ENCODE data around the gene KIF16B. TPM values are rescaled to one million over a fixed set of nuclear protein-coding genes. Genes with fewer than 3 reads are reported as not detected.

The KIF16B gene
- total RNA-seq, 4 donors from 2014 or later, result 70.5 to 169 (median 80.2) TPM

GRCh38 chr20:16424780-16425179 lies 148.5 kb downstream of the KIF16B start:
- Histone ChIP-seq H3K36me3 (peaks cover 0 to 47% (median 2%) of the 10 kb centered on the region in 3 donors), H3K9me3 (no peaks in the 10 kb centered on the region), H3K27ac (no peak overlapping the region), H3K4me3 (no peak overlapping the region), H3K4me1 (no peaks in the 10 kb centered on the region), H3K27me3 (no peaks in the 10 kb centered on the region)
- DNase-seq, result no peak
- TF ChIP-seq POLR2A (IDR thresholded peaks at IDR 0.05), result no peak
- TF ChIP-seq, protein P1, sequence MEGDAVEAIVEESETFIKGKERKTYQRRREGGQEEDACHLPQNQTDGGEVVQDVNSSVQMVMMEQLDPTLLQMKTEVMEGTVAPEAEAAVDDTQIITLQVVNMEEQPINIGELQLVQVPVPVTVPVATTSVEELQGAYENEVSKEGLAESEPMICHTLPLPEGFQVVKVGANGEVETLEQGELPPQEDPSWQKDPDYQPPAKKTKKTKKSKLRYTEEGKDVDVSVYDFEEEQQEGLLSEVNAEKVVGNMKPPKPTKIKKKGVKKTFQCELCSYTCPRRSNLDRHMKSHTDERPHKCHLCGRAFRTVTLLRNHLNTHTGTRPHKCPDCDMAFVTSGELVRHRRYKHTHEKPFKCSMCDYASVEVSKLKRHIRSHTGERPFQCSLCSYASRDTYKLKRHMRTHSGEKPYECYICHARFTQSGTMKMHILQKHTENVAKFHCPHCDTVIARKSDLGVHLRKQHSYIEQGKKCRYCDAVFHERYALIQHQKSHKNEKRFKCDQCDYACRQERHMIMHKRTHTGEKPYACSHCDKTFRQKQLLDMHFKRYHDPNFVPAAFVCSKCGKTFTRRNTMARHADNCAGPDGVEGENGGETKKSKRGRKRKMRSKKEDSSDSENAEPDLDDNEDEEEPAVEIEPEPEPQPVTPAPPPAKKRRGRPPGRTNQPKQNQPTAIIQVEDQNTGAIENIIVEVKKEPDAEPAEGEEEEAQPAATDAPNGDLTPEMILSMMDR (IDR thresholded peaks at IDR 0.05), result no peak

DNA sequence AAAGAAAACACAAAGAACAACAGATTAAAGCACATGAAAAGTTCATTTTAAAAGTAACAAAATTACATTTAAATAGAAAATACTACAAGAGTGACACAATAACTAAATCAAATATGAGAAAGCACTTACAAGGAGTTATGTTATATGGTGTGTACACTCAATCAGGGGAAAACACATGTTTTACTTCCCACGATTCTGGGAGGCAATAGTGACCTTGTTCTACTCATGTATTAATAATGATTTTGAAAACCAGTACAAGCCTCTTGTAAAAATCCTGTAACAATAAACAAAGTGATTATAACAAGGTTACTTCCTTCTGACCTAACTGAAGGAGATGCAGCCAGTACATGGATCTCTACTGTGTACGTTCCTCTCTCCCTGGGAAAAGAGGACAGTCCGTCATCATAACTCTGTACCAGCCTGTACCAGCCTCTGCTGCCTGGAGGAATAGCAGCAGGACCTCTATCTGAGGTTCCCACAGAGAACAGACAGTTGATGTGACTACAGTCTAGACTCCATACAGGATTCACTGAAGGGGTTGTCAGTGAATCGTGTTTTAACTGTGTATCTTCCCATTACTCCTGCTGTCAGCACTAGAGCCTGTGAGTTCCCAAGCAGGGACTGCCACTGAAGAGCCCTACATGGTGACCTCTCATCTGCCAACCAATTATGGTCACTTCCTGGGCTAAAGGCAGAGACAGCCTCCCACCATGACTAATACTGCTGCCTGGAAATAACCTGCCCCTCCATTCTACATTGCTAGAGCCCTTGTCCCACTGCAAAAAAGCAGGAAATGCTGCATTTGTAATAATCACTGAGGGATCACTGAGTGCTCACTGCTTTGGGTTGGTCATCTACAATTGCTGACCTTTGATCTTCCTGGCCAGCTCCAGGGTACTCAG lies 149.7 kb downstream of the KIF16B start:
- no peak for DNase-seq
- no peaks in the 10 kb centered on the region for H3K9me3 ChIP-seq
- H3K27ac ChIP-seq, result no peak overlapping the region
- no peaks in the 10 kb centered on the region for H3K4me1 ChIP-seq
- no peak for TF ChIP-seq POLR2A (IDR thresholded peaks at IDR 0.05)
- TF ChIP-seq, protein P1 (IDR thresholded peaks at IDR 0.05), result no peak
- peaks cover 0 to 40% (median 2%) of the 10 kb centered on the region in 3 donors for H3K36me3 ChIP-seq
- H3K27me3 ChIP-seq, result no peaks in the 10 kb centered on the region
- H3K4me3 ChIP-seq, result no peak overlapping the region

- Histone ChIP-seq H3K4me1 (no peaks in the 10 kb centered on the region), H3K27me3 (no peaks in the 10 kb centered on the region), H3K27ac (no peak overlapping the region), H3K36me3 (peaks cover 0 to 19% (median 0%) of the 10 kb centered on the region in 3 donors), H3K9me3 (no peaks in the 10 kb centered on the region), H3K4me3 (no peak overlapping the region)
- DNase-seq, result no peak
- TF ChIP-seq, protein P1 (IDR thresholded peaks at IDR 0.05), result no peak
These were observed 154.0 kb downstream of the KIF16B start for GRCh38 chr20:16419138-16419715.

DNA sequence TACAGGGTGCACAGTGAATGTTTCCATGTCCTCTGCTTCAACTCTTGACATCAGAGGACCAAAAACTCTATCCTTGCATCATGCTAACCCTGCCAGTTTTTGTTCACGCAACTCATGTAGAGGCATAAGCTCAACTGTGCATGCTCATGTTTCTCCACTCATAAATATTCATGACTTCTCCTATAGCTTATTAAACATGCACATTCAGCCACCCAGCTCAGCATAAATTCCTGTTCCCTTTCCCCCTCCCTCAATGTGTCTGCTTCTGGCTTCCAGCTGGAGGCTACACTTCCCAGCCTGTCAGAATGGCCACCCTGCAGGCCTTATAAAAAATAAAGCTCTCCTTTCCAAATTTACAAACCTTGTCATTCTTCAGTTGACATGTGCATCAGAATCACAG lies 154.6 kb downstream of the KIF16B start:
- no peak overlapping the region for H3K4me3 ChIP-seq
- peaks cover 0 to 19% (median 0%) of the 10 kb centered on the region in 3 donors for H3K36me3 ChIP-seq
- H3K27ac ChIP-seq, result no peak overlapping the region
- no peaks in the 10 kb centered on the region for H3K4me1 ChIP-seq
- TF ChIP-seq POLR2A (IDR thresholded peaks at IDR 0.05), result no peak
- TF ChIP-seq, protein P1 (IDR thresholded peaks at IDR 0.05), result no peak
- no peaks in the 10 kb centered on the region for H3K9me3 ChIP-seq
- no peaks in the 10 kb centered on the region for H3K27me3 ChIP-seq
- no peak for DNase-seq

DNA sequence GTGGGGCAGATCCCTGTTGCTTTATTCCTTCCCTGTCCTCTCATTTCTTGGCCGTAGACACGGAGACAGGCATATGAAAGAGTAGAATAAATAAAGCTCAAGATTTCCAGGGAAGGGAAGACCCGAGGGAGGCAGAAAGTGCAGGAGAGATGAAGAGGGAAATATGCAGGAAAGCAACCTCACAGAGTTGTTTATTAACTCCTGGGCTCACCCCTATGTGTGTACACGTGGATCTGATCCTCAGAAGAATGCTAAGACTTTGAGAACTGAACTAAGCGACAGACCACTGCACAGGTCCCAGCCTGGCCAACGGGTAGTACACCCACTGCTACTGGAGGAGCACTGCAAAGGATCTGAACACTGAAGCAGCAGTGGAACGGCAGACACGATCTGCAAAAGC lies 156.2 kb downstream of the KIF16B start:
- peaks cover 0 to 19% (median 0%) of the 10 kb centered on the region in 3 donors for H3K36me3 ChIP-seq
- no peaks in the 10 kb centered on the region for H3K4me1 ChIP-seq
- DNase-seq, result no peak
- no peak overlapping the region for H3K27ac ChIP-seq
- no peaks in the 10 kb centered on the region for H3K9me3 ChIP-seq
- no peak overlapping the region for H3K4me3 ChIP-seq
- TF ChIP-seq POLR2A (IDR thresholded peaks at IDR 0.05), result no peak
- no peaks in the 10 kb centered on the region for H3K27me3 ChIP-seq
